ENCODE data around the gene TPPP. TPM values are rescaled to one million over a fixed set of nuclear protein-coding genes. Genes with fewer than 3 reads are reported as not detected.
"Not testable (repeated sequence)": the region's sequence is repeated elsewhere in the genome, so short reads cannot be mapped to it uniquely, and the experiment has no call there.

Gene TPPP
- total RNA-seq, 2 donors from 2014 or later = 9.8 to 10.8 TPM

DNA sequence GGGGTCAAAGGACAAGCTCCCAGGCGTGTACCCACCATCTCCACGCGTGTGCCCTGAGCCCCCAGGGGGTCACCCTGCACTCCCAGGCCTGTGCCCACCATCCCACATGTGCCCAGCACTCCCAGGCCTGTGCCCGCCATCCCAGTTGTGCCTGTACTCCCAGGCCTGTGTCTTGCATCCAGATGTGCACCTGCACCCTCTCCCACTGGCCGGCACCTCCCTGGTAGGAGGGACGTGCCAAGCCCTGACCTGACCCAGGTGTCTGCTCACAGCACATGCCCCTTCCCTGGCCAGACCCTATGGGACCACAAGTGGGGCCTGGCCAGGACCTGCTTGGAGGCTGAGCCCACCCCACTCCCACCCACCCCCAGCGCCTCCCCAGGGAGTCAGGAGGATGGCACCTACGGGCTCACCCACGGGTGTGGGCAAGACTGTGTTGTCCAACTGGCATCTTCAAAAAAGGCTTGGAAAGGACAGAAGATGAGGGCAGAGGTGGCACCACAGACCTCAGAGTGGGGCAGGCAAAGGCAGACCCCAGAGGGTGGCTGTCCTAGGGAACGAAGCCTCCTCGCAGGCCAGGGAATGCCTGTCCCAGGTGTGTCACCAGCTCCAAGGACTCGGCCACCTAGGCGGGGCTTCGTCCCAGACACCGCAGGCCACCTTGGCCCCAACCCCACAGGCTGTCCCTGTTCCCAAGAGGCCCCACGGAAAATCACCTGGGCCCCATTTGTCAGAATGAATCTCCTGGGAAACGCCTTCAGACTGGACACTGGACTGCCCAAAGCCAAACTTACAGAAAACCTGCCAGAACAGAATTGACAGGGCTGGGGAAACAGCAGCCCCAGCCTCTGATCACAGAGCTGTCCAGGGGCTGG is 11.6 kb downstream of the TPPP start:
- peak; percentile 73 for DNase-seq (ENCODE audit: low spot score)
- intact Hi-C loops (cut with DNase I) = loop anchor here in 1 of 2 donors (2.0 kb wide), 1 partner anchor 95 kb away; no protein-coding TSS in a partner anchor

GRCh38 chr5:680836-681235 is 12.3 kb downstream of the TPPP start:
- intact Hi-C loops (cut with DNase I) = not testable (repeated sequence)
- peak; percentile 55 for DNase-seq (ENCODE audit: low spot score)

DNA sequence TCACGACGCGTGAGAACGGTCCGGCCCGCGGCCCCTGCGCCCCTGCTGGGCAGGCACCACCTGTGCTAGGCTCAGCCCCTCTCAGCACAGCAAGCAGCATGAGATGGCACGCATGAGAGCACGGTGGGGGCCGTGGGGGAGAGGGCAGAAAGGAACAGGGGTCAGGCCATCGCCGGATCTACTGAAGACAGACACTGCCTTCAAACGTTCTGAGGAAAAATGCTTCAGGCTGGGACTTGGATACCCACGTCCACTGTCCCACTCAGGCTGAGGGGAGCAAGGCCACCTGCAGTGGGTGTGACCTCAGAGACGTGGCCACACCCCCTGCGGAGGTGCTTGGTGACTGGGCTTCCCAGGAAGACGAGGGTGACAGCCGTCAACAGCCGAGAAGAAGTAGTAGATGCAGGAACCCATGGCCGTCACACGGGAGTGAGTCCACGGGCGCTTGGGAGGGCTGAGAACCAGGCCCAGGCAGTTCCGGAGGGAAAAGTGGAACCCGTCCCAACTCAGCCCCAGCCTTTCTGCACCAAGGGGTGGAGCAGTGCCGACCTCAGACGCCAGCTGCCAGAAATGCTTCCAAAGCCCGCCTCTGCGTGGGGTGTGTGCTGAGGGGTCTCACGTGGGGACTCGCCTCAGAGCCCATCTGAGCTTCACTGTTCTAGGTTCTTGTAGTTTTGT is 12.9 kb downstream of the TPPP start:
- peak; percentile 43 for DNase-seq (ENCODE audit: low spot score)
- intact Hi-C loops (cut with DNase I) = not testable (repeated sequence)

- intact Hi-C loops (cut with DNase I) = not testable (repeated sequence)
- peak; percentile 66 for DNase-seq (ENCODE audit: low spot score)
Observed at GRCh38 chr5:679166-679895, 13.8 kb downstream of the TPPP start.

GRCh38 chr5:678521-678920 is 14.6 kb downstream of the TPPP start:
- intact Hi-C loops (cut with DNase I) = not testable (repeated sequence)
- peak; percentile 54 for DNase-seq (ENCODE audit: low spot score)

DNA sequence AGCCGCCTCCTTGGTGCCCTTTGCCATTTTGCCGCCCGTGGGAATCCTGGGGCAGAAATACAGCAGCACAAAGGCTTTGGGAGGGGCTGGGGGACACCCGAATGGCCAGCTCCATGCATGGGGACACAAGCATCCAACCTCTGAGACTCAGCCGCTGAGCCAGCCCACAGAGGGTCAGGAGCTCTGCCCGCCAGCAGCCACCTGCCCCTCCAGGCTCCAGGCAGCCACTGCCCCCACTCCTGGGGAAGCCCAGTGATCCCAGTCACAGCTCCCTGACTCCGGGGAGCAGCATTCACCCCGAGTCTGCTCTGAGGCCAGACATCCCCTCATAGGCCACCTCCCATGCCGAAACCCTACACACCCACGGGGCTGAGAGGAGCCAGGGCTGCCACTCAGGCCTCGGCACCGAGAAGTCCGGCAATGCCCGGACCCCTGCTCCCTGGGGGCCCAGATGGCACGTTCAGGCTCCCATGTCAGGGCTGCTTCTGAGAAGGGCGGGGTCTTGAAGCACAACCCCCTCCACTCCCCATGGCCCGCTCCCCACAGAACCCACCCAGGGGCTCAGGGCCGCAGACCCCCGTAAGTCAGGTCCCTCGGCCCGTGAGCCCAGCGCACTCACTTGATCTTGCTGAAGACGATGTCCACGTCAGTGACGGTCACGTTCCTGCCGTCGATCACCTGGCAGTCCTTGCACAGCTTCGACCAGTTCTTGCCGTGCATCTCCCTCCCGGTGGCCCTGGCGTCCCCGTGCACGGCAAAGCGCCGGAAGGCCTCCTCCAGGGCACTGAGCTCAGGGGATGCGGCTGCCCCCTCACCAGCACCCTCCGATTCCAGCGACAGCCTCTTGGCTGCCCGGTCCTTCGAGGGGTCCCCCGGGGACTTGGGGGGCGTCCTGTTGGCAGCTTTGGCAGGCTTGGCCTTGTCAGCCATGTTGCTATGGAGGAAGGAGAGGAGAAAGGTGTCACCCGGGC is 15.7 kb downstream of the TPPP start:
- DNase-seq (ENCODE audit: low spot score) = peak; percentile 66
- intact Hi-C loops (cut with DNase I) = no loop called here

DNA sequence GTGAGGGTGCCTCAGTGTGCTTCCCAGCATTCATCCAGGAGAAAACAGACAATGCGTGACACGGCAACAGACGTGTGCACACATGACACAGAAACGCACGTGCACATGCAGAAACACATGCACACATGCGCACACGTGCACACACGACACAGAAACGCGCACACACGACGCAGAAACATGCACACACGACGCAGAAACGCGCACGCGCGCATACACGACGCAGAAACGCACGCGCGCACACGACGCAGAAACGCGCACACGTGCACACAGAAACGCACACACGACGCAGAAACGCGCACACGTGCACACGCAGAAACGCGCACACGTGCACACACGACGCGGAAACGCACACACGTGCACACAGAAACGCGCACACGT is 16.5 kb downstream of the TPPP start:
- intact Hi-C loops (cut with DNase I) = no loop called here
- no peak for DNase-seq (ENCODE audit: low spot score)

GRCh38 chr5:675871-676698 is 17.1 kb downstream of the TPPP start:
- intact Hi-C loops (cut with DNase I) = no loop called here

DNA sequence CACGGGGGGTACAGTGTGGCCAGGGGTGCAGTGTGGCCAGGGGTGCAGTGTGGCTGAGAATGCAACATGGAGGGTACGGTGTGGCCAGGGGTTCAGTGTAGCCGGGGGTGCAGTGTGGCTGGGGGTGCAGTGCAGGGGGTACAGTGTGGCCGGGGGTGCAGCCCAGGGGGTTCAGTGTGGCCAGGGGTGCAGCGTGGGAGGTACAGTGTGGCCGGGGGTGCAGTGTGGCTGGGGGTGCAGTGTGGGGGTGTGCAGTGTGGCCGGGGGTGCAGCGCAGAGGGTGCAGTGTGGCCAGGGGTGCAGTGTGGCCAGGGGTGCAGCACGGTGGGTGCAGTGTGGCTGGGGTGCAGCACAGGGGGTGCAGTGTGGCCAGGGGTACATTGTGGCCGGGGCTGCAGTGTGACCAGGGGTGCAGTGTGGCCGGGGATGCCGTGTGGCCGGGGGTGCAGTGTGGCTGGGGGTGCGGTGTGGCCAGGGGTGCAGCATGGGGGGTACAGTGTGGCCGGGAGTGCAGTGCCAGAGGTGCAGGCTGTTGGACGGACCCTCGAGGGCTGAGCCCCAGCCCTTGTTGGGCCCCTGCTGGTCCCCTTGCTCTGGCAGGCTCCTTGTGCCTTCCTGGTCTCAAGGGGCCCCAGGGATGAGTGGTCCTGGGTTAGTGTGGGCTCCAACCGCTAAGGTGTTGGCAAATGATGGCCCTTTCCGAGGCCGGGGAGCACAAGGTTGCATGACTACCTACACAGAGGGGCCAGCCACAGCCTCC is 17.9 kb downstream of the TPPP start:
- DNase-seq (ENCODE audit: low spot score) = peak; percentile 51
- intact Hi-C loops (cut with DNase I) = no loop called here

More at GRCh38 chr5:675871-676698, 17.1 kb downstream of the TPPP start:
- DNase-seq (ENCODE audit: low spot score) = peak; percentile 76

DNA sequence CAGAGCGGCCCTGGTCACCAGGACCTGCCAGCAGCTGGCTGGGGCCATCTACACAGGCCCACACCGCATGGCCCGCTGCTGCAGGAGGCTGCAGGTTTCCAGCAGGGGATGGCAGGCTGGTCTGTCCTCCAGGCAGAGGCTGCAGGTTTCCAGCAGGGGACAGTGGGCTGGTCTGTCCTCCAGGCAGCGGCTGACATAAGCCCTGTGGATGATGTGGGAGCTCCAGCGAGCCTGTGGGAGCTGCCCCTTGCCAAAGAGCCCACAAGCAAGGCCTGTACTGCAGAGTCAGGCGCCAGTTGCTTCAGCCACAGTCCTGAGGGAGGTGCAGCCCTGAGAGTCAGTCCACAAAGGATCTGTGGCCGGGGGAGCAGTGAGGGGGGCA is 18.5 kb downstream of the TPPP start:
- intact Hi-C loops (cut with DNase I) = loop anchor here in 1 of 2 donors (5.0 kb wide), 1 partner anchor 218 kb away; the partner anchor contains the start of genes BRD9 and TRIP13
- peak; percentile 71 for DNase-seq (ENCODE audit: low spot score)

- DNase-seq (ENCODE audit: low spot score) = peak; percentile 76
- intact Hi-C loops (cut with DNase I) = loop anchor here in 1 of 2 donors (5.0 kb wide), 1 partner anchor 218 kb away; the partner anchor contains the start of genes BRD9 and TRIP13
Observed at GRCh38 chr5:673831-674629, 19.1 kb downstream of the TPPP start.

DNA sequence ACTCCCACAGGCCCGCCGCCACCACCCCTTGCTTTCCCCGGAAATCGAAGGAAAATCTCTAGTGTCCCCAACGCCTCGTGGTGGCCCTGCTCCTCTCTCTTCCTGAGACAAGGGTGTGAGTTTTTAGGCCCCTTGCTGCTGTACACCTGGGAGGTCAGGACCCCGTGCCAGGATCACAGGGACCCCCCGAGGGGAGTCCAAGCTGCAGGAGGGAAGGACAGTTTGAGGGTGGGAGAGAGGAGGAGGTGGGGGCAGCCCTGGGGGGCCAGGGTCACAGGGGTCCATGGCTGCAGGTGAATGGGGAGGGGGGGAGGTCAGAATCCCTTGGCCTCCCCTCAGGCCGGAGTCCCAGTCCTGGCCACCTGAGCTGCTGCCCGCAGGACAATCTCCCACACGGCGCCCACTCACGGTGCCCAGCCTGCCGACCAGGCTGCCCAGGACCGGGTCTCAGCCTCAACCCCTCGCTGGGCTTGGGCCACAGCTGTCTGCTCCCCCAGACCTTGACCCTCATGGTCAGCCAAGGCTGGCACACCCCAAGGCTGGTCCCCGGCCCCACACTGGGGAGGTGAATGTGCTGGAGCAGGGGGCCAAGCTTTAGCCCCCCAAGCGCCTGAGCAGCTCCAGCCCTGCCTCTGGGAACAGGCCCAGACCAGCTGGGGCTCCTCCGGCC is 19.9 kb downstream of the TPPP start:
- intact Hi-C loops (cut with DNase I) = loop anchor here in 1 of 2 donors (5.0 kb wide), 1 partner anchor 219 kb away; the partner anchor contains the start of genes BRD9 and TRIP13
- no peak for DNase-seq (ENCODE audit: low spot score)

DNA sequence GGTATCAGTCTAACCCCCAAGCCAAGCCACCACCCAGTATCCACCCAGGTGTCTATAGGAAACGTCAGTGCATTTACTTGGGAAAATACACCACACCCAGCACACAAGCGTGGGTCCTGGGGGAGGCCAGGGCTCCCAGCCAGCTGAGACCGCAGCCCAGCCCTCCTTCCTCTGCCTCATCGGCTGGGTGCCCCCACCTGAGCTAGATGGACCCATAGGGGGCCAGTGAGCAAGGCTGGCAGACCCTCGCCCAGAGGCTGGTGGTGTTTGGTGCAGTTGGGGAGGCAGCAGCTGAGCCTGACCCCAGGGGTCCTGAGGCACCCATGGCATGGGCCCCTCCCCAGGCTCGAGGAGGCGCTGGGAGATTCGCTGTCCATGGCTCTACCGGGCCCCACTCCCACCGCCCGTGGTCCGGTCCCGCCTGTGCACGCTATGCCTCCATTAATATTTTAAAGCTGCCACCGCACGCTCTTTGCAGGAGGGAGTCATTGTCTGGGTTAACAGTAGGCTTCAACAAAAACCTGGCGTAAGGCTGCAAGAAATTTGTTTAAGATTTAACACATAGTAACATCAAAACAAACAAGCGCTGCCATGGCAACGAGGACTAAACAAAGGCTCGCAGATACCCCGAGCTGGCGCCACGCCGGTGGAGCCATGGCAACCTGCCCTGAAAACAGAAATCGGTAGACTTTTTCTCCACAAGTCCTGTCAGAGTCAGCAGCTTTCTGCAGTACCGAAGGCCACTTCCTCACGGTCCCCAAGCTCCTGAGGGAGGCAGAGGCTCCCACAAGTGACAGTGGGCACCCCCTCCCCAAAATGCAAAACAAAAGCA is 20.6 kb downstream of the TPPP start:
- DNase-seq (ENCODE audit: low spot score) = peak; percentile 92
- intact Hi-C loops (cut with DNase I) = loop anchor here in 1 of 2 donors (5.0 kb wide), 1 partner anchor 220 kb away; the partner anchor contains the start of genes BRD9 and TRIP13

All from posterior vena cava (tissue), 2 donors.